Measurements from ENCODE around the gene SND1.

Gene SND1

GRCh38 chr7:127632276-127632910 is 19.6 kb upstream of the SND1 start:
- Histone ChIP-seq H3K4me1 (ENCODE audit: insufficient read depth, low read length, severe bottlenecking) (no peaks in the 10 kb centered on the region), H3K9ac (ENCODE audit: low read length) (no peak overlapping the region), H3K36me3 (ENCODE audit: insufficient read depth, low read length) (no peaks in the 10 kb centered on the region; the same call in 1 of the 2 replicates), H3F3A (ENCODE audit: insufficient read depth, low read length) (no peaks in the 10 kb centered on the region), H3K9me3 (ENCODE audit: low read length) (peaks cover 3% of the 10 kb centered on the region; the same call in 1 of the 2 replicates), H3K9me2 (ENCODE audit: low read depth, low read length) (no peaks in the 10 kb centered on the region), H2AFZ (ENCODE audit: low read length) (no peak overlapping the region), H3K4me2 (ENCODE audit: low read length) (no peak overlapping the region), H3K27ac (ENCODE audit: low read depth, low read length, poor library complexity, severe bottlenecking) (no peak overlapping the region), H4K20me1 (ENCODE audit: insufficient read depth, low read length) (no peaks in the 10 kb centered on the region), H3K27me3 (ENCODE audit: insufficient read depth, low read length) (peaks cover 4% of the 10 kb centered on the region; the same call in 1 of the 2 replicates), H3K79me2 (ENCODE audit: insufficient read depth, low read length) (no peaks in the 10 kb centered on the region), H3K4me3 (ENCODE audit: low read depth, low read length, poor library complexity, severe bottlenecking) (no peak overlapping the region)
- TF ChIP-seq CTCF (IDR thresholded peaks at IDR 0.05; ENCODE audit: low read length) (no peak), EZH2 (IDR thresholded peaks at IDR 0.05; ENCODE audit: borderline replicate concordance, low read length) (no peak)

GRCh38 chr7:127635659-127636285 is 16.2 kb upstream of the SND1 start:
- no peaks in the 10 kb centered on the region; the same call in 1 of the 2 replicates for H3K36me3 ChIP-seq (ENCODE audit: insufficient read depth, low read length)
- peaks cover 3% of the 10 kb centered on the region; the same call in 1 of the 2 replicates for H3K9me3 ChIP-seq (ENCODE audit: low read length)
- TF ChIP-seq CTCF (IDR thresholded peaks at IDR 0.05; ENCODE audit: low read length) (no peak), EZH2 (IDR thresholded peaks at IDR 0.05; ENCODE audit: borderline replicate concordance, low read length) (no peak)
- H3K4me2 ChIP-seq (ENCODE audit: low read length): no peak overlapping the region
- no peaks in the 10 kb centered on the region for H3K4me1 ChIP-seq (ENCODE audit: insufficient read depth, low read length, severe bottlenecking)
- H3K4me3 ChIP-seq (ENCODE audit: low read depth, low read length, poor library complexity, severe bottlenecking): no peak overlapping the region
- no peaks in the 10 kb centered on the region for H3K79me2 ChIP-seq (ENCODE audit: insufficient read depth, low read length)
- H2AFZ ChIP-seq (ENCODE audit: low read length): no peak overlapping the region
- no peaks in the 10 kb centered on the region for H3F3A ChIP-seq (ENCODE audit: insufficient read depth, low read length)
- H3K9ac ChIP-seq (ENCODE audit: low read length): no peak overlapping the region
- peaks cover 8% of the 10 kb centered on the region; the same call in 1 of the 2 replicates for H3K27me3 ChIP-seq (ENCODE audit: insufficient read depth, low read length)
- no peaks in the 10 kb centered on the region for H3K9me2 ChIP-seq (ENCODE audit: low read depth, low read length)
- H4K20me1 ChIP-seq (ENCODE audit: insufficient read depth, low read length): no peaks in the 10 kb centered on the region
- no peak overlapping the region for H3K27ac ChIP-seq (ENCODE audit: low read depth, low read length, poor library complexity, severe bottlenecking)

GRCh38 chr7:127638197-127638596 is 13.8 kb upstream of the SND1 start:
- no peaks in the 10 kb centered on the region; the same call in 1 of the 2 replicates for H3K36me3 ChIP-seq (ENCODE audit: insufficient read depth, low read length)
- no peak overlapping the region for H3K27ac ChIP-seq (ENCODE audit: low read depth, low read length, poor library complexity, severe bottlenecking)
- no peaks in the 10 kb centered on the region for H3F3A ChIP-seq (ENCODE audit: insufficient read depth, low read length)
- no peaks in the 10 kb centered on the region for H3K4me1 ChIP-seq (ENCODE audit: insufficient read depth, low read length, severe bottlenecking)
- no peak overlapping the region for H3K4me3 ChIP-seq (ENCODE audit: low read depth, low read length, poor library complexity, severe bottlenecking)
- no peaks in the 10 kb centered on the region for H4K20me1 ChIP-seq (ENCODE audit: insufficient read depth, low read length)
- H3K27me3 ChIP-seq (ENCODE audit: insufficient read depth, low read length): peaks cover 16% of the 10 kb centered on the region; the same call in 1 of the 2 replicates
- peaks cover under 1% of the 10 kb centered on the region; the same call in 1 of the 2 replicates for H3K9me3 ChIP-seq (ENCODE audit: low read length)
- H3K79me2 ChIP-seq (ENCODE audit: insufficient read depth, low read length): no peaks in the 10 kb centered on the region
- H2AFZ ChIP-seq (ENCODE audit: low read length): no peak overlapping the region
- no peak for TF ChIP-seq EZH2 (IDR thresholded peaks at IDR 0.05; ENCODE audit: borderline replicate concordance, low read length)
- TF ChIP-seq CTCF (IDR thresholded peaks at IDR 0.05; ENCODE audit: low read length): no peak
- no peak overlapping the region for H3K4me2 ChIP-seq (ENCODE audit: low read length)
- no peaks in the 10 kb centered on the region for H3K9me2 ChIP-seq (ENCODE audit: low read depth, low read length)
- no peak overlapping the region for H3K9ac ChIP-seq (ENCODE audit: low read length)

Measured in OCI-LY1 (cell line).